GM12878 (cell line): ENCODE data around the gene ESR2. TPM values are rescaled to one million over a fixed set of nuclear protein-coding genes. Genes with fewer than 3 reads are reported as not detected.
A peak's percentile ranks its signal among the peaks of the same experiment; 100 is the strongest.

Experiments
- BCL3 ChIP-seq: IDR thresholded peaks from 2 replicates; pipeline ENCODE4 v1.6.1; 2011; ENCODE audit warnings: borderline replicate concordance, low read depth, mild to moderate bottlenecking, moderate library complexity, low read length; ENCODE audit not compliant: insufficient read depth, poor library complexity, severe bottlenecking
- CBX5 ChIP-seq: sonication (generic); IDR thresholded peaks from 2 replicates; pipeline ENCODE4 v1.6.1; 2016; ENCODE audit warnings: low read depth, moderate library complexity, mild to moderate bottlenecking, inconsistent platforms
- CUX1 ChIP-seq: IDR thresholded peaks from 2 replicates; pipeline ENCODE4 v1.6.1; 2012; ENCODE audit warnings: improper control_type of control experiment, low read depth, low read length; ENCODE audit not compliant: insufficient replicate concordance
- DPF2 ChIP-seq: fragments of 450-650 bp; IDR thresholded peaks from 2 replicates; pipeline ENCODE4 v1.6.1; 2017; ENCODE audit warnings: mild to moderate bottlenecking
- ESRRA ChIP-seq: IDR thresholded peaks from 2 replicates; pipeline ENCODE4 v1.6.1; 2012; ENCODE audit warnings: mild to moderate bottlenecking, low read length, improper control_type of control experiment
- NR2C2 ChIP-seq: IDR thresholded peaks from 2 replicates; pipeline ENCODE4 v1.6.1; 2011; ENCODE audit warnings: borderline replicate concordance, low read depth; ENCODE audit not compliant: control insufficient read depth, insufficient read length
- PAX8 ChIP-seq: fragments of 450-650 bp; IDR thresholded peaks from 2 replicates; pipeline ENCODE4 v1.6.1; 2017; ENCODE audit warnings: mild to moderate bottlenecking, moderate library complexity
- SP1 ChIP-seq: IDR thresholded peaks from one replicate; pipeline ENCODE4 v1.6.1; 2011; ENCODE audit warnings: low read depth, low read length
- SPI1 ChIP-seq: IDR thresholded peaks from 2 replicates; pipeline ENCODE4 v1.6.1; 2011; ENCODE audit warnings: low read depth, mild to moderate bottlenecking, low read length, moderate library complexity, borderline replicate concordance; ENCODE audit not compliant: insufficient read depth
- polyA plus RNA-seq, 11 experiments: library from polyadenylated mRNA; depleted of rRNA in 4 of 11; unstranded in 6 of 11; stranded (reverse) in 5 of 11; fragments of >200 nt; fragmentation: Nextera tagmentation in 4 of 11; fragmentation: Illumina TruSeq in 1 of 11; extraction: Ambion mirVana in 4 of 11; extraction: Trizol in 1 of 11; gene quantifications; 1 replicate in 1 of 11; 2 replicates in 10 of 11; pipeline versions ENCODE4 v1.2.1 to v1.2.3, GENCODE V29; 2011 to 2016; ENCODE audit warnings: inconsistent platforms in 2 of 11, missing spikeins in 2 of 11, low read depth in 1 of 11
- total RNA-seq, 4 experiments: library from RNA; depleted of rRNA in 3 of 4; stranded (reverse); fragments of >200 nt in 3 of 4; fragmentation: Illumina TruSeq in 1 of 4; extraction: Trizol in 1 of 4; gene quantifications; 2 replicates each; pipeline versions ENCODE4 v1.2.1 to v1.2.3, GENCODE V29; 2013 to 2021
- TF ChIP-seq, protein P1 (sequence below): IDR thresholded peaks from 2 replicates; pipeline ENCODE4 v1.6.1; 2012; ENCODE audit warnings: low read length, inconsistent platforms
- TF ChIP-seq, protein P2 (sequence below): IDR thresholded peaks from 2 replicates; pipeline ENCODE4 v1.6.1; 2011; ENCODE audit warnings: mild to moderate bottlenecking, low read depth, low read length, moderate library complexity; ENCODE audit not compliant: insufficient replicate concordance
- TF ChIP-seq, protein P3 (sequence below): fragments of 450-650 bp; IDR thresholded peaks from 2 replicates; pipeline ENCODE4 v1.6.1; 2017; ENCODE audit warnings: mild to moderate bottlenecking, moderate library complexity

ESR2 gene
- total and polyA plus RNA-seq, 10 of the 15 experiments (the other 5 are each of a cell fraction or from before 2014, with no cell fraction given) = 0.29 to 2.6 (median 0.81) TPM

- TF ChIP-seq, protein P1, sequence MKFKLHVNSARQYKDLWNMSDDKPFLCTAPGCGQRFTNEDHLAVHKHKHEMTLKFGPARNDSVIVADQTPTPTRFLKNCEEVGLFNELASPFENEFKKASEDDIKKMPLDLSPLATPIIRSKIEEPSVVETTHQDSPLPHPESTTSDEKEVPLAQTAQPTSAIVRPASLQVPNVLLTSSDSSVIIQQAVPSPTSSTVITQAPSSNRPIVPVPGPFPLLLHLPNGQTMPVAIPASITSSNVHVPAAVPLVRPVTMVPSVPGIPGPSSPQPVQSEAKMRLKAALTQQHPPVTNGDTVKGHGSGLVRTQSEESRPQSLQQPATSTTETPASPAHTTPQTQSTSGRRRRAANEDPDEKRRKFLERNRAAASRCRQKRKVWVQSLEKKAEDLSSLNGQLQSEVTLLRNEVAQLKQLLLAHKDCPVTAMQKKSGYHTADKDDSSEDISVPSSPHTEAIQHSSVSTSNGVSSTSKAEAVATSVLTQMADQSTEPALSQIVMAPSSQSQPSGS = no peak
- no peak for TF ChIP-seq PAX8
- TF ChIP-seq DPF2 = no peak
- TF ChIP-seq ESRRA = no peak
- peak; percentile 34; the same call in 1 of the 2 replicates for TF ChIP-seq SPI1
- no peak for TF ChIP-seq NR2C2
- TF ChIP-seq, protein P2, sequence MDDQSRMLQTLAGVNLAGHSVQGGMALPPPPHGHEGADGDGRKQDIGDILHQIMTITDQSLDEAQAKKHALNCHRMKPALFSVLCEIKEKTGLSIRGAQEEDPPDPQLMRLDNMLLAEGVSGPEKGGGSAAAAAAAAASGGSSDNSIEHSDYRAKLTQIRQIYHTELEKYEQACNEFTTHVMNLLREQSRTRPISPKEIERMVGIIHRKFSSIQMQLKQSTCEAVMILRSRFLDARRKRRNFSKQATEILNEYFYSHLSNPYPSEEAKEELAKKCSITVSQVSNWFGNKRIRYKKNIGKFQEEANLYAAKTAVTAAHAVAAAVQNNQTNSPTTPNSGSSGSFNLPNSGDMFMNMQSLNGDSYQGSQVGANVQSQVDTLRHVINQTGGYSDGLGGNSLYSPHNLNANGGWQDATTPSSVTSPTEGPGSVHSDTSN = peak; percentile 27
- TF ChIP-seq CUX1 = no peak
- no peak for TF ChIP-seq SP1
- TF ChIP-seq CBX5 = no peak
- no peak for TF ChIP-seq BCL3
- TF ChIP-seq, protein P3, sequence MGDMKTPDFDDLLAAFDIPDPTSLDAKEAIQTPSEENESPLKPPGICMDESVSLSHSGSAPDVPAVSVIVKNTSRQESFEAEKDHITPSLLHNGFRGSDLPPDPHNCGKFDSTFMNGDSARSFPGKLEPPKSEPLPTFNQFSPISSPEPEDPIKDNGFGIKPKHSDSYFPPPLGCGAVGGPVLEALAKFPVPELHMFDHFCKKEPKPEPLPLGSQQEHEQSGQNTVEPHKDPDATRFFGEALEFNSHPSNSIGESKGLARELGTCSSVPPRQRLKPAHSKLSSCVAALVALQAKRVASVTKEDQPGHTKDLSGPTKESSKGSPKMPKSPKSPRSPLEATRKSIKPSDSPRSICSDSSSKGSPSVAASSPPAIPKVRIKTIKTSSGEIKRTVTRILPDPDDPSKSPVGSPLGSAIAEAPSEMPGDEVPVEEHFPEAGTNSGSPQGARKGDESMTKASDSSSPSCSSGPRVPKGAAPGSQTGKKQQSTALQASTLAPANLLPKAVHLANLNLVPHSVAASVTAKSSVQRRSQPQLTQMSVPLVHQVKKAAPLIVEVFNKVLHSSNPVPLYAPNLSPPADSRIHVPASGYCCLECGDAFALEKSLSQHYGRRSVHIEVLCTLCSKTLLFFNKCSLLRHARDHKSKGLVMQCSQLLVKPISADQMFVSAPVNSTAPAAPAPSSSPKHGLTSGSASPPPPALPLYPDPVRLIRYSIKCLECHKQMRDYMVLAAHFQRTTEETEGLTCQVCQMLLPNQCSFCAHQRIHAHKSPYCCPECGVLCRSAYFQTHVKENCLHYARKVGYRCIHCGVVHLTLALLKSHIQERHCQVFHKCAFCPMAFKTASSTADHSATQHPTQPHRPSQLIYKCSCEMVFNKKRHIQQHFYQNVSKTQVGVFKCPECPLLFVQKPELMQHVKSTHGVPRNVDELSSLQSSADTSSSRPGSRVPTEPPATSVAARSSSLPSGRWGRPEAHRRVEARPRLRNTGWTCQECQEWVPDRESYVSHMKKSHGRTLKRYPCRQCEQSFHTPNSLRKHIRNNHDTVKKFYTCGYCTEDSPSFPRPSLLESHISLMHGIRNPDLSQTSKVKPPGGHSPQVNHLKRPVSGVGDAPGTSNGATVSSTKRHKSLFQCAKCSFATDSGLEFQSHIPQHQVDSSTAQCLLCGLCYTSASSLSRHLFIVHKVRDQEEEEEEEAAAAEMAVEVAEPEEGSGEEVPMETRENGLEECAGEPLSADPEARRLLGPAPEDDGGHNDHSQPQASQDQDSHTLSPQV = no peak
These were observed 75.6 kb downstream of the ESR2 start (continued) for GRCh38 chr14:64218344-64219240.
